ENCODE measurements around the gene WIPI1. TPM values are rescaled to one million over a fixed set of nuclear protein-coding genes. Genes with fewer than 3 reads are reported as not detected.

Gene WIPI1, protein sequence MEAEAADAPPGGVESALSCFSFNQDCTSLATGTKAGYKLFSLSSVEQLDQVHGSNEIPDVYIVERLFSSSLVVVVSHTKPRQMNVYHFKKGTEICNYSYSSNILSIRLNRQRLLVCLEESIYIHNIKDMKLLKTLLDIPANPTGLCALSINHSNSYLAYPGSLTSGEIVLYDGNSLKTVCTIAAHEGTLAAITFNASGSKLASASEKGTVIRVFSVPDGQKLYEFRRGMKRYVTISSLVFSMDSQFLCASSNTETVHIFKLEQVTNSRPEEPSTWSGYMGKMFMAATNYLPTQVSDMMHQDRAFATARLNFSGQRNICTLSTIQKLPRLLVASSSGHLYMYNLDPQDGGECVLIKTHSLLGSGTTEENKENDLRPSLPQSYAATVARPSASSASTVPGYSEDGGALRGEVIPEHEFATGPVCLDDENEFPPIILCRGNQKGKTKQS
- total RNA-seq (10 to 100 TPM; 11.9 to 12.3 TPM), polyA plus RNA-seq (1 to 10 TPM; 4.4 to 7.9 TPM)

DNA sequence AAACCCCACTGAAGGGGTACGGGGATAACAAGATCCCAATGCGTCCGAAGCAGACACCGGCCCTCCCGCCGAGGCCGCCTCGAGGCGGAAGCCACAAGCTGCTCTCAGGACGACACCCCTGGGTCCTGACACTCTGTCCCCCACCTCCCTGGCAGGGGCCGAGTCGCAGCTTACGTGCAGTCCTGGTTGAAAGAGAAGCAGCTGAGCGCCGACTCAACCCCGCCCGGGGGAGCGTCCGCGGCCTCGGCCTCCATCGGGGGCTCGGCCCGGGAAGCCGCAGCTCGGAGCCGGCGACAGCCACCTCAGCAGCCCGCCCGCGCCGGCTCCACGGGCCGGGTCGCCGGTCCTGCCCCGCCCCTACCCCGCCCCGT lies at the start of gene WIPI1:
Gene WIPI1 (minus strand): TSS at position 329 of the 371 bp plus-strand sequence. CDS start 75 bp downstream, at position 254.
- Mint-ChIP-seq H3K9me3 (no peaks in the 10 kb centered on the region), H3K4me1 (peaks cover 32 to 60% (median 45%) of the 10 kb centered on the region in 4 donors), H3K36me3 (peaks cover 0 to 2% of the 10 kb centered on the region in 2 donors), H3K27ac (peak within 1 kb of the TSS; percentile 85 to 97 (median 95)), H3K27me3 (no peaks in the 10 kb centered on the region), H3K4me3 (peak within 1 kb of the TSS; percentile 84 to 92 (median 87))
- Histone ChIP-seq H3K36me3 (ENCODE audit: insufficient read depth, low read length) (no peaks in the 10 kb centered on the region), H3K4me3 (ENCODE audit: low read length in 2 of 2) (peak within 1 kb of the TSS; percentile 34 to 57), H3K27ac (ENCODE audit: low read depth, low read length) (peak within 1 kb of the TSS; percentile 64), H3K4me1 (ENCODE audit: insufficient read depth, low read length) (peaks cover 54% of the 10 kb centered on the region), H3K9me3 (ENCODE audit: control insufficient read depth in 1 of 2, low read length in 2 of 2) (no peaks in the 10 kb centered on the region), H3K27me3 (ENCODE audit: insufficient read depth, low read length) (no peaks in the 10 kb centered on the region)
- intact Hi-C loops (cut with micrococcal nuclease): loop anchor here (1.0 to 2.0 kb wide), 5 partner anchors 21 to 421 kb away; partner anchors contain the start of gene PRKAR1A
- DNase-seq: no peak
- ChIA-PET CTCF (ENCODE audit: partially characterized antibody) (interaction anchor here (0.9 to 9.3 kb wide), 8 partner anchors 9 to 285 kb away, joined by 3 to 142 read pairs (median 8); no protein-coding TSS in a partner anchor), POLR2A (ENCODE audit: partially characterized antibody) (interaction anchor here (0.6 to 8.9 kb wide), 23 partner anchors 18 to 632 kb away, joined by 3 to 107 read pairs (median 5); partner anchors contain the start of genes AMZ2, ARSG, BPTF and PRKAR1A)

DNA sequence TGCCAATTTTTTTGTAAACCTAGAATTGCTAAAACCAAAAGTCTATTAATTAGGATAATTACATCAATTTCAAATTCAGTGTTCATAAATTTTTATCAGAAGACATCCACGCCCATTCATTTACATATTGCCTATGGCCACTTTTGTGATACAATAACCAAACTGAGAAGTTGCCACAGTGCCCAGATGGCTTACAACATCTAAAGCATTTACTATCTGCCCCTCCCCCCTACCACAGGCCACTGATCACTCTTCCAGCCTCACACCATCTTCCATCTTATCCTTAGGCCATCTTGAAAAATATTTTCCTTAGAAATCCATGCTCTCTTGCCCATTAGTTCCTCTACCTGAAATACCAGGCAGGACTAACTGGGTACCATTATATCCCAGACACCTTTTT lies 48.7 kb upstream of the WIPI1 start:
- DNase-seq: no peak
- Mint-ChIP-seq H3K9me3 (no peaks in the 10 kb centered on the region), H3K4me3 (no peak overlapping the region), H3K27ac (peak overlapping the region in 1 of 7 donors; percentile 5), H3K36me3 (no peaks in the 10 kb centered on the region), H3K4me1 (peaks cover 3 to 21% (median 6%) of the 10 kb centered on the region in 4 donors), H3K27me3 (peaks cover 3% of the 10 kb centered on the region in 2 donors)
- H3K27ac ChIP-seq (ENCODE audit: low read depth, low read length): no peak overlapping the region
- H3K4me3 ChIP-seq (ENCODE audit: low read length in 2 of 2): no peak overlapping the region
- no peaks in the 10 kb centered on the region for H3K27me3 ChIP-seq (ENCODE audit: insufficient read depth, low read length)
- POLR2A ChIA-PET (ENCODE audit: partially characterized antibody): no interaction called here
- H3K9me3 ChIP-seq (ENCODE audit: control insufficient read depth in 1 of 2, low read length in 2 of 2): no peaks in the 10 kb centered on the region
- CTCF ChIA-PET (ENCODE audit: partially characterized antibody): no interaction called here
- intact Hi-C loops (cut with micrococcal nuclease): no loop called here
- no peaks in the 10 kb centered on the region for H3K36me3 ChIP-seq (ENCODE audit: insufficient read depth, low read length)
- no peaks in the 10 kb centered on the region for H3K4me1 ChIP-seq (ENCODE audit: insufficient read depth, low read length)

GRCh38 chr17:68501074-68501473 lies 43.8 kb upstream of the WIPI1 start:
- no peaks in the 10 kb centered on the region for H3K36me3 Mint-ChIP-seq
- no peaks in the 10 kb centered on the region for H3K36me3 ChIP-seq (ENCODE audit: insufficient read depth, low read length)
- no peak for DNase-seq
- no peaks in the 10 kb centered on the region for H3K9me3 ChIP-seq (ENCODE audit: control insufficient read depth in 1 of 2, low read length in 2 of 2)
- H3K4me3 ChIP-seq (ENCODE audit: low read length in 2 of 2): no peak overlapping the region
- peaks cover 5% of the 10 kb centered on the region in 2 donors for H3K27me3 Mint-ChIP-seq
- H3K27ac ChIP-seq (ENCODE audit: low read depth, low read length): no peak overlapping the region
- H3K4me1 ChIP-seq (ENCODE audit: insufficient read depth, low read length): peaks cover 14% of the 10 kb centered on the region
- peaks cover 12 to 20% (median 15%) of the 10 kb centered on the region in 4 donors for H3K4me1 Mint-ChIP-seq
- no peak overlapping the region for H3K4me3 Mint-ChIP-seq
- H3K27ac Mint-ChIP-seq: no peak overlapping the region
- H3K9me3 Mint-ChIP-seq: no peaks in the 10 kb centered on the region
- intact Hi-C loops (cut with micrococcal nuclease): no loop called here
- H3K27me3 ChIP-seq (ENCODE audit: insufficient read depth, low read length): no peaks in the 10 kb centered on the region
- ChIA-PET CTCF (ENCODE audit: partially characterized antibody) (interaction anchor here (0.6 to 1.9 kb wide), 2 partner anchors 35 to 668 kb away, joined by 5 read pairs; no protein-coding TSS in a partner anchor), POLR2A (ENCODE audit: partially characterized antibody) (no interaction called here)

DNA sequence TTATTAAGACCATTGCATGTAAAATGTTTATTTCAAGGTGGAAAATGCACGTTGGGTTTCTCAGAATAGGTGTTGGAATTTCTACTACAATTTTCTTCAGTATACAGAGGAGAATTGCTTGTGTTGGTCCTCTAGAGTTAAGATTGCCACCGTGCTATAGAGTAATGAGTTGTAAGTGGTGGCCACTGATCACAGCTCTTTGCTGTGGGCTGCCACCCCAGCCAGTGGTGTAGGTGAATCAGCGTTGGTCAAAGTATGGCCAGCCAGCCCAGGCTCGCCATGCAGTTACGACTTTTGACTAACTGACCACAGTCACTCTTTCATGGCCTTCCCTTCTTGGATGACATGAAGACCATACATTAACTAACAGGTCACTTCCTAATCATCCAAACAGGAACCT lies 42.3 kb upstream of the WIPI1 start:
- POLR2A ChIA-PET (ENCODE audit: partially characterized antibody): no interaction called here
- Mint-ChIP-seq H3K9me3 (no peaks in the 10 kb centered on the region), H3K27ac (no peak overlapping the region), H3K4me1 (peaks cover 12 to 21% (median 16%) of the 10 kb centered on the region in 4 donors), H3K4me3 (no peak overlapping the region), H3K27me3 (peaks cover 5% of the 10 kb centered on the region in 2 donors), H3K36me3 (no peaks in the 10 kb centered on the region)
- intact Hi-C loops (cut with micrococcal nuclease): no loop called here
- no peak for DNase-seq
- Histone ChIP-seq H3K36me3 (ENCODE audit: insufficient read depth, low read length) (no peaks in the 10 kb centered on the region), H3K9me3 (ENCODE audit: control insufficient read depth in 1 of 2, low read length in 2 of 2) (no peaks in the 10 kb centered on the region), H3K4me1 (ENCODE audit: insufficient read depth, low read length) (peaks cover 14% of the 10 kb centered on the region), H3K4me3 (ENCODE audit: low read length in 2 of 2) (no peak overlapping the region), H3K27me3 (ENCODE audit: insufficient read depth, low read length) (no peaks in the 10 kb centered on the region), H3K27ac (ENCODE audit: low read depth, low read length) (no peak overlapping the region)
- CTCF ChIA-PET (ENCODE audit: partially characterized antibody): interaction anchor here (1.6 kb wide), 1 partner anchor 13 kb away, joined by 4 read pairs; the partner anchor contains the start of gene PRKAR1A

DNA sequence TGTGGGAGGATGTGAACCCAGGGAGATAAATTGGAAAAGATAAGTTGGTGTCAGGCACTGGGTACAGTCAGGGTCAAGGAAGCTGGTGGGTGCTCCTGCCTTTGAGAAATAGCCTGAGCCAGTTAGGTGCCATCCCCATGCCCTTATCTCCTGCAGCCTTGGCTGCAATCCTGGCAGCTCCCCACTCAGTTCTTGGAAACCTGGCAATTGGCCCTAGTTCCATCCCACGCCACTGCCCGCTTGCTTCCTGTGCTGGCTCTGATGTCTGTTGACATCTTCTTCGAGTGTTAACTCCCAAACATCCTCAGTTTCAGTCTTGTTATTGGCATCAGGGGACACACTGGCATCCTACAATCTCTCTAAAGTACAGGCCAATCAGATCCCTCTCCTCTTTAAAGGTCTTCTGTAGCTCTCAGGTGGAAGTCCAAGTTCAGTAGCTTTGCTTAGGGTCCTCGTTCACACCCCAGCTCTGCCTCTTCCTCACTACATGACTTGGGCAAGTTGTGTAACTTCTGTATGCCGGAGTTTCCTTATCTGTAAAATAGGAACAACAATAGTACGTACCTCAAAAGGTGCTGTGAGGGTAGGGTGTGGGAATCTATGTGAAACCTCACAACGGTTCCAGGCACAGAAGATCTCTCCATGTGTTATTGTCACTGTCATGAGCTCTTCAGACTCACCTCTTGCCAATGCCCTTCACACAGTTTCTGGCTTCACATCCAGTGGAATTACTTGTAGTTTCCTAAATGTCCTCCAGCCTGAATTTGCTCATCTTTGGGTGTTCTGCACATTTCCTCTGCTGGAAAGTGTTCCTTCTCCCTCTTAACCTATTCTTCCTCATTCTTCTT lies 41.4 kb upstream of the WIPI1 start:
- H3K4me1 ChIP-seq (ENCODE audit: insufficient read depth, low read length): peaks cover 14% of the 10 kb centered on the region
- Mint-ChIP-seq H3K4me1 (peaks cover 12 to 21% (median 16%) of the 10 kb centered on the region in 4 donors), H3K9me3 (no peaks in the 10 kb centered on the region), H3K4me3 (peak overlapping the region in 4 of 8 donors; percentile 29 to 45 (median 35)), H3K27me3 (peaks cover 5% of the 10 kb centered on the region in 2 donors), H3K36me3 (no peaks in the 10 kb centered on the region), H3K27ac (peak overlapping the region in 1 of 7 donors; percentile 20)
- H3K9me3 ChIP-seq (ENCODE audit: control insufficient read depth in 1 of 2, low read length in 2 of 2): no peaks in the 10 kb centered on the region
- POLR2A ChIA-PET (ENCODE audit: partially characterized antibody): interaction anchor here (0.9 to 1.1 kb wide), 3 partner anchors 11 to 250 kb away, joined by 3 to 8 read pairs (median 3); partner anchors contain the start of gene AMZ2
- no peak overlapping the region for H3K4me3 ChIP-seq (ENCODE audit: low read length in 2 of 2)
- CTCF ChIA-PET (ENCODE audit: partially characterized antibody): interaction anchor here (1.6 kb wide), 1 partner anchor 14 kb away, joined by 4 read pairs; the partner anchor contains the start of gene PRKAR1A
- DNase-seq: no peak
- no peak overlapping the region for H3K27ac ChIP-seq (ENCODE audit: low read depth, low read length)
- no peaks in the 10 kb centered on the region for H3K27me3 ChIP-seq (ENCODE audit: insufficient read depth, low read length)
- no peaks in the 10 kb centered on the region for H3K36me3 ChIP-seq (ENCODE audit: insufficient read depth, low read length)
- intact Hi-C loops (cut with micrococcal nuclease): no loop called here

DNA sequence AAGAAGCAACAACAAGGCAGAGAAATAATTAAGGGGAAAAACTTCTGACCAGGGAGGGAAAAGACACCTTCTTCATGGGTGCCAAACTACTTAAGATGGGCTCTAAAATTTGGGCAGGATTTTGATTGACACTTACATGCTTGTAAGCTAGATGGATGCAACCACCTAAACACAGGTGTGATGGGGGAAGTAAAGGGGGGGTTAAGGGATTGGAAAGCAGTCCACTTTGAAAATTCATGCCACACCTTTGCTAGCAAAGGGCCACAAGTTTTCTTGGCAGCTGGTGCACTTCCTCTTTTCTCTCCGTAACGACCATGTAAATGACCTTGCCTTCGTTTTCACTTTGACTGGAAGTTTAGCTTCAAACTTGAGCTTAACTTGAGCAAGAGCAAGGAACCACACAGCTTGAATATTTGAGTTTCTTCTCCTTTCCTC lies 40.6 kb upstream of the WIPI1 start:
- no peaks in the 10 kb centered on the region for H3K9me3 ChIP-seq (ENCODE audit: control insufficient read depth in 1 of 2, low read length in 2 of 2)
- Mint-ChIP-seq H3K27ac (peak overlapping the region in 3 of 7 donors; percentile 11 to 55 (median 44)), H3K4me3 (peak overlapping the region in 7 of 8 donors; percentile 5 to 45 (median 31)), H3K36me3 (no peaks in the 10 kb centered on the region), H3K27me3 (peaks cover 5% of the 10 kb centered on the region in 2 donors), H3K9me3 (no peaks in the 10 kb centered on the region), H3K4me1 (peaks cover 12 to 21% (median 16%) of the 10 kb centered on the region in 4 donors)
- no peaks in the 10 kb centered on the region for H3K36me3 ChIP-seq (ENCODE audit: insufficient read depth, low read length)
- intact Hi-C loops (cut with micrococcal nuclease): no loop called here
- no peak overlapping the region for H3K4me3 ChIP-seq (ENCODE audit: low read length in 2 of 2)
- peaks cover 14% of the 10 kb centered on the region for H3K4me1 ChIP-seq (ENCODE audit: insufficient read depth, low read length)
- no peak for DNase-seq
- no peaks in the 10 kb centered on the region for H3K27me3 ChIP-seq (ENCODE audit: insufficient read depth, low read length)
- ChIA-PET POLR2A (ENCODE audit: partially characterized antibody) (interaction anchor here (0.8 to 1.1 kb wide), 4 partner anchors 10 to 250 kb away, joined by 3 to 8 read pairs (median 4); partner anchors contain the start of genes AMZ2 and PRKAR1A), CTCF (ENCODE audit: partially characterized antibody) (interaction anchor here (1.3 to 1.6 kb wide), 2 partner anchors 15 to 21 kb away, joined by 3 to 4 read pairs; partner anchors contain the start of gene PRKAR1A)
- no peak overlapping the region for H3K27ac ChIP-seq (ENCODE audit: low read depth, low read length)

Data from CD4-positive, alpha-beta memory T cell (primary cell).